GM19035 (cell line): ENCODE data around the gene CFAP410.
"Not testable (repeated sequence)": the region's sequence is repeated elsewhere in the genome, so short reads cannot be mapped to it uniquely, and the experiment has no call there.

Source experiments
- ATAC-seq: cut with Tn5 transposase; IDR thresholded peaks from one replicate; pipeline ENCODE4 v1.9.1; 2021; ENCODE audit not compliant: unreplicated experiment

CFAP410 gene

DNA sequence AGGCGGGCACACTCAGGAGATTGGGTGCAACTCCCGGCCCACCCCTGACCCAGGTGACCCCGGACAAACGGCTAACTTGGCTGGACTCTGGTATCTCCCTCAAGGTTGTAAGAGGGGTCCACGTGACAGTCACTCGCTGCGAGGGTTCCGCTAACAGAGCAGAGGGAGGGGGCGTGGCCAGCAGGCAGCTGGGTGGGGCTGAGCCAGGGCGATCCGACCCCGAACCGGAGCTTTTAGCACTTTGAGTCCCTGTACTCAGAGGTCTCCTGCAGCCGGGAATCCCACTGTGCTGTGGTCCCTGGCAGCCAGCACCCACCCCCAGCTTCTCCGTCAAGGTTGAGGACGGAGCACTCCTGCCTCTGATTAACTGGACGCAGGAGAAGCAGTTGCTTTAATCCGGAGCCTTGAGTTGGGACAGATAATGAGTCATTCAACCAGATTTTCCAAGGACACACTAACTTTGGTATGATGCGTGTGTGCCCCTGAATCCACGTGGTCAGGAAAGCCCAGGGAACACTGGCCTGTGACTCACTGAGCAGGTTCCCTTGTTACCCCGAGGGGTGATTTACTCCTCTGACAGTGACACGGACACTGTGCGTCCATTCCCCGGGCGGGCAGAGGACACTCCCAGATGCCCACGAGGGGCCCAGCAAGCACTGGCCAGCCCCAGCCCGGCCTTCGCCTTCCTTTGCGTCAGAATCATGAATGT lies 31.0 kb upstream of the CFAP410 start:
- no peak for ATAC-seq

DNA sequence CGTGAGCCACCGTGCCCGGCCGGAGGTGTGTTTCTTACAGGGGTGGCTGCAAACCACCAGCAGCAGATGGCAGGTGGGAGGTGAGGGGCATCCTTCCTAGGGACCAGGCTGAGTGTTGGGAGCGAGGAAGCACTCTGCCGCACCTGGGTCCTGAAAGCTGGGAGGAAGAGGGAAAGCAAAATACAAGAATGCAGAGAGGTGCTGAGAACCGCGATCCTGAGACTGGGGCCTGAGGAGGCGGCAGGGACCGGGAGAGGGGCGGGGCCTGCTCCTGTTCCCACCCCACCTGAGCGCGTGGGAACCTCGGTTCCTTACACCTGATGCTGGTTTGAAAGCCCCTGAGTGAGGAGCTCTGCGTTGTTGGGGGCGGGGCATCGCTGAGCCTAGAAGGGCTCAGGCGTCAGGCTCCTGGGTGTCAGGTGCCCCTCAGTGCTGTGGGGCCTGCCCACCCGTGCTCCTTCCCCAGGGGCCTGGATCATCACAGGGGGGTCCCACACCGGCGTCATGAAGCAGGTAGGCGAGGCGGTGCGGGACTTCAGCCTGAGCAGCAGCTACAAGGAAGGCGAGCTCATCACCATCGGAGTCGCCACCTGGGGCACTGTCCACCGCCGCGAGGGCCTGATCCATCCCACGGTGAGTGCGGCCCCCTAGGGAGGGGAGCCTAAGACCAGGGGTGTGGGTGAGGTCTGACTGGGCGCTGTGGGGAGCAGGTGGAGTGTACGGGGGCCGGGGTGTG lies 29.7 kb upstream of the CFAP410 start:
- no peak for ATAC-seq

DNA sequence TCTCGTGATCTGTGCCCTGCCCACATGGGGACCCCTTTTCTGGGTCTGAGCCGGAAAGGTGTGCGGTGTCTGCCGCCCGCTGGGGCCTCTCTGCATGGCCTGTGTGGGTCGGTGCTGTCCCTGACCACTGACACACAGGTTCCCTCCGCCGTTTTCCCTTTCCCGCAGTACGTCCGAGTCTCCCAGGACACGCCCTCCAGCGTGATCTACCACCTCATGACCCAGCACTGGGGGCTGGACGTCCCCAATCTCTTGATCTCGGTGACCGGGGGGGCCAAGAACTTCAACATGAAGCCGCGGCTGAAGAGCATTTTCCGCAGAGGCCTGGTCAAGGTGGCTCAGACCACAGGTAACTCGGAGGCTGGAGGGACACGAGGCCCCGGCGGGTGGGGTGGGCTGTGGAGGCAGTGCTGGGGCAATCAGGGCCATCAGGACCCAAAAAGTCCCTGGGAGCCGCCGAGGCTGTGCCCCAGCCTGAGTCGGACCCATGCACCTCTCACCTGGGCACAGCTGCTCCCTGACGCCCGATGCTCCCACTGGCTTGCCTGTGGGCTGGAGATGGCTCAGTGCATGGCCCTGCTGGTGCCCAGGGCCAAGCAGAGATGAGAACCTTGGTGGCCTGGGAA lies 27.5 kb upstream of the CFAP410 start:
- no peak for ATAC-seq

DNA sequence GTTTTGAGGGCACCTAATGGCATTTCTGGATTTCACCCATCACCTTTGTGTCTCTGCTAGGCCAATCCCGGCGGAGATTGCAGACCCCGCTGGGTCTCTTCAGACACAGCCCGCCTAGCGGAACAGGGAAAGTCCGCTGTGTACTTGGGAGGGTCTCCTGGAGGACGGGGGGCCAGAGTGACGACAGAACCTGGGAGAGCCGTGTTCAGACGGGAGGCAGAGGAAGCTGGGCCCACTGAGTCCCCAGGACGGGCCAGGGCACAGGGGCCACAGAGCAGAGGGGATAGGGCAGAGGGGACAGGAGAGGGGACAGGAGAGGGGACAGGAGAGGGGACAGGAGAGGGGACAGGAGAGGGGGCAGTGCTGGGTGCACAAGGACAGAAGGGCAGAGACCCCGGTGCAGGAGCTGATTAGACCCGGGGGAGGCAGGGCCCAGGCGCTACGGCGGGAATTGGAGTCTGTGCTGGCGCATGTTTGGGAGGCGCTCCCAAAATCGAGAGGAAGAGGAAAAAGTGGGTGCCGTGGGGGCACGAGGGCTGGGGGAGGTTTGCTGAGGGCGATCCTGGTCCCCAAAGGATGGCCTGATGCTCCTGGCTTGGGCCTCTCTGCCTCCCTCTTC lies 26.9 kb upstream of the CFAP410 start:
- no peak for ATAC-seq

DNA sequence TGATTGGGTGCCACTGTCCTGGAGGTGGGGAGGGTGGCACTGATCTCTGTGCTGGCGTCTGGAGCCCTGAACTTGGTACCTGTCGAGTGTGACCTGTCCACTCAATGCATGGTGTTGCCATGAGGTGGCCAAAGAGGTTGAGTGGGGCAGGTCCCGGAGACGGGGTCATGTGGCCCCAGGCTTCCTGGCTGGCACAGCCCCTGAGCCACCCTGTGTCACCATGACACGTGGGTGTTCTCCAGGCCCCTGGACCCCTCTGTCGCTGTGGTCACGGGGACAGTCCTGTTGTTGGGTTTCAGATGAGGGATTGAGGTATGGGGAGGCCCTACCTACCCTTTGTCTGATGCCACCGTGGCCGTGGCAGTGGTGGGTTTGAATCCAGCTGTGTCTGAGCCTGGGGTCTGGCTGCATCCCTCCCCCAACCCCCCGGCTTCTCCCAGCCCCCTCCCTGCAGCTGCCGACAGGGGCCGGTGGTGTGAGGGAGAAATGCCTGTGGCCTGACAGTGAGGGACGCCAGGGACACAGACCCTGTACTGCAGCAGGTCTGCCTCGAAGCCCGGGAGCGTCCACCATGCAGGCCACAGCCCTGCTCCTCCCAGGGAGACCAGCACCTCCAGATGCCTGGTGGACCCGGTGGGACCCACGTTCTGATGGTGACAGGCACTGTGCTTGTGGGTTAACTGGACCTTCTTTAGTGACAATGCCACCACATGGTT lies 26.2 kb upstream of the CFAP410 start:
- no peak for ATAC-seq

DNA sequence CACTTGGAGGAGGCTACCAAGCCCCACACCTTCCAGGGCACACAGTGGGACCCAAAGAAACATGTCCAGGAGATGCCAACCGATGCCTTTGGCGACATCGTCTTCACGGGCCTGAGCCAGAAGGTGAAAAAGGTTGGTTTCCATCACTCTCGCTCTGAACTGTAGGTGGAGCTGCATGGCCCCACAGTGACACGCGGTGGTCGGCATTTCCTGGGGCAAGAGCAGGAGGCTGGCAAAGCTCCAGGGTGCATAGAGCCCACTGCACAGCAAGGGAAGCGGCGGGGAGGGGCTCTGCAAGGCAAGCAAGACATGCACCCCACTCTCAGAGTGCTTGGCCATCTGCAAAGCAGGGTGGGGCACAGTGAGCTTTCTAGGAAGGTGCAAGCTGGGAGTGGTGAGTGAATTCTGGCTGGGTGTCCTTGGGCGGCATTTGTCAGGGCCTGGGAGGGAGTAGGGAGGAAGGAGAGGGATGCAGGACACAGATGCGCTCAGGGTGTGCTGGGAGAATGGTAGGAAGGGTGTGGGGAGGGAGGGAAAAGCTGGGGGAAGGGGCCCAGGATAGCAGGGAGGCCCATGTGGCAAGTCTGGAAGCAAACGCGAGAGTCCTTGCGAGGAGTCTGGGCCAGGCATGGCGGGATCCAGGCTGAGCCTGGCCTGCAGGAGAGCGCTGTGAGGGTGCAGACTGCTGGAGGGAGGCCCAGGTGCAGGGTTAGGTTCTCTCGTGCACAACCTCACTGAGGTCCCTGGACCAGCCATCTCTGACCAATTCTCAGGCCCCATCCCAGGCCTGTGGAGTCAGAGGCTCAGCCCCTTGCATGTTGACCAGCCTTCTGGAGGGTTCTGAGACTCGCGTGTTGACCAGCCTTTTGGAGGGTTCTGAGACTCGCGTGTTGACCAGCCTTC lies 25.2 kb upstream of the CFAP410 start:
- no peak for ATAC-seq

DNA sequence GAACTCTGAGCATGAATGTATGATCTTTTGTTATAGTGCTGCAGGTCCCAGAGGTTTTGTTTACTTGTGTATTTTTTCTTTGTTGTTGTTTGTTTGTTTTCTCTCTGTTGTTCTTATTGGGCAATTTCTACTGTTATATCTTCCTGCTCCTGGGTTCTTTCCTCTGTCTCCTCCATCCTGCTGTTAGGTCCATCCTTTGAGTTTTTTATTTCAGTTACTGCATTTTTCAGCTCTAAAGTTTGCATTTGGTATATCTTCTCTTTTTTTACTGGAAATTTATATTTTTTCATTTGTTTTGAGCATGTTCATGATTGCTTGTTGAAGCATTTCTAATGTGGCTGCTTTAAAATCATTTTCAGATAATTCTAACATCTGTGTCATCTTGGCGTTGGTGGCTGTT lies 24.1 kb upstream of the CFAP410 start:
- no peak for ATAC-seq

DNA sequence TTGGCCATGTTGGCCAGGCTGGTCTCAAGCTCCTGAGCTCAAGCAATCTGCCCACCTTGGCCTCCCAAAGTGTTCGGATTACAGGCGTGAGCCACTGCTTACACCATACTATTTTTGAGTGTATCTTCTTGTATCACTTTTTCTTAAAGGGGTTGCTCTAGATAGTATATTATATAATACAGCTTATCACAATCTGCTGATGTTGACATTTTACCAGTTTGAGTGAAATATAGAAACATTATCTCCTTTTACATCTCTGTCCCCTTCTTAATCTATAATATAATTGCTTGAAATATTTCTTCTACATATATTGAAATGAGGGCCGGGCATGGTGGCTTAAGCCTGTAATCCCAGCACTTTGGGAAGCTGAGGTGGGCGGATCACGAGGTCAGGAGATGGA lies 22.7 kb upstream of the CFAP410 start:
- not testable (repeated sequence) for ATAC-seq

DNA sequence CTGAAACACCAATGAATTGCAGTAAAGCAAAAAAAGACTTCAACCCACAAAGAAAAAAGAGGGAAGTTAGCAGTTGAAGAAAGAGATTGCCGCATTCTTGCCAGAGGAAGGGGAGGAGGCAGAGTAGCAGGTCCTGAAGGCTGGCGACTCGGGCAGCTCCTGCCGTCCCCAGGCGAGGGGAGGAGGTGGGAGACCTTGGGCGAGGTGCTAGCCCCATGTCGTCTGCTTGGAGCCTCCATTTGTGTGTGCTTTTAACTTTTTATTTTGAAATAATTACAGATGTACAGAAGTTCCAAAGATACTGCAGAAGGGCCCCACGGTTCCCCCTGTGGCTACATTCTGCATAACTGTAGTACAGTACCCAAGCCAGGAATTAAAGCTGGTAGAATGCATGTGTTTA lies 21.0 kb upstream of the CFAP410 start:
- ATAC-seq: no peak

DNA sequence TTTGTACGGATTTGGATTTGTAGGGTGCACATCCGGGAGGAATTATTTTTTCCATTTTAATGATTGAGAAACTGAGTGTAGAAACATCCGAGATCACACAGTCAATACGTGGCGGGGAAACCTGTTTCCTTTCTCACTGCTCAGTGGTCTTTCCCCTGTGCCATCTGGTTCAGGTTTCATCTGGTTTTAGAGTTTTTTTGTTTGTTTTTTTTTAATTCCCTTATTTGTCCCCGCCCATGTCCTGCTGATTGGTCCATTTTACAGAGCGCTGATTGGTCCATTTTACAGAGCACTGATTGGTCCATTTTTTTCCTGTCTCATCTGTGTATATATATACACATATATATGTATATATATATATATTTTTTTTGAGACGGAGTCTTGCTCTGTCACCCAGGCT lies 20.2 kb upstream of the CFAP410 start:
- ATAC-seq: no peak

DNA sequence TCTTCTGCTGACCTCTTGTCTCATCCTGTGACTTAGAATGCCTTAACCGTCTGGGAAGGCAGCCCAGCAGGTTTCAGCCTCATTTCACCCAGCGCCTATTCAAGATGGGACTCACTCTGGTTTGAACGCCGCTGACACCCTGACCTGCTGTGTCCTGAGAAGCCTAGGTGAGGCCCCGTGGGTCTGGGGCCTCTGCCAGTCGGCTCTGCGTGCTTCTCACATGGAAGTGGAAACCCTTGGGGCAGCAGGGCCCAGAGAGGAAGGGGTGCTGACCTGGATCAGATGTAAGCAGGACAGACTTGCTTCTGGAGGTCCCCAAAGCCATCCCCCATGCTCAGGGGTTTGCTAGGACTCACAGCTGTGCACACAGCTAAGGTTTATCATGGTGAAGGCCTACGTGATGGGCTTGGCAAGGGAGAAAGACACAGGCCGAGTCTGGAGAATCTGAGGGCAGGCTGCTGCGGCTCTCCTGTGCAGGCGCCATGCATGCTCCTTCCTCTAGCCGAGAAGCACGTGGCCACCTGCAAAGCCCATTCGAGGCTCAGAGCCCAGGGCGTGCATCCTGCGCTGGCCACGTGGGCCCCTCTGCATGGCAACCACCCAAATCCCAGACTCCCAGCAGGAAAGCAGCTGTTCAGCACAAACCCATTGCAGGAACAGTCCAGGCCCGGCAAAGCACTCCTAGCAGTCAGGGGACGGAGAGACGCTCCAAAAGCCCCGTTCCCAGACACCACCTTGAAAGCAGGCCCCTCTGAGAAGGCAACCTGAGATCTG lies 18.1 kb upstream of the CFAP410 start:
- no peak for ATAC-seq

DNA sequence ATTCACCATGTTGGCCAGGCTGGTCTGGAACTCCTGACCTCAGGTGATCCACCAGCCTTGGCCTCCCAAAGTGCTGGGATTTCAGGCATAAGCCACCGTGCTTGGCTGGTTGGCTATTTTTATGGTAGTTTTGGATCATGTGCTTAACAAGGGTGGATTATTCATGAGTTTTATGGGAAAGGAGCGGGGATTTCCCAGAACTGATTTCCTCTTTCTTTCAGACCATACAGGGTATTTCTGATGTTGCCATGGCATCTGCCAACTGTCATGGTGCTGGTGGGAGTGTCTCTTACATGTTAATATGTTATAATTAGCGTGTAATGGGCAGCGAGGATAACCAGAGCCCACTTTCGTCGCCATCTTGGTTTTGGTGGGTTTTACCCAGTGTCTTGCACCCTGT lies 17.4 kb upstream of the CFAP410 start:
- no peak for ATAC-seq

DNA sequence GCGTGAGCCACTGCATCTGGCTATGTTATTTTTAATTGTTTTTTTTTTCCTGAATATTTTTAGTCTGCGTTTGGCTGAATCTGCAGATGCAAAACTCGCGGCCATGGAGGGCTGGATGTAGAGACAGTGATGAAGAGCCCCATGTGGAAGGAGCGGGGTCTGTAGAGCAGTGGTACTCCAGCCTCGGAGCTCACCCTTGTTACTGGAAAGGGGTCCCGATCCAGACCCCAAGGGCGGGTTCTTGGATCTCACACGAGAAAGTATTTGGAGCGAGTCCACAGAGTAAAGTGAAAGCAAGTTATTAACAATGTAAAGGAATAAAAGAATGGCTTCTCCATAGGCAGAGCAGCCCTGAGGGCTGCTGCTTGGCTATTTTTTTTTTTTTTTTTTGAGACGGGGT lies 17.0 kb upstream of the CFAP410 start:
- no peak for ATAC-seq

DNA sequence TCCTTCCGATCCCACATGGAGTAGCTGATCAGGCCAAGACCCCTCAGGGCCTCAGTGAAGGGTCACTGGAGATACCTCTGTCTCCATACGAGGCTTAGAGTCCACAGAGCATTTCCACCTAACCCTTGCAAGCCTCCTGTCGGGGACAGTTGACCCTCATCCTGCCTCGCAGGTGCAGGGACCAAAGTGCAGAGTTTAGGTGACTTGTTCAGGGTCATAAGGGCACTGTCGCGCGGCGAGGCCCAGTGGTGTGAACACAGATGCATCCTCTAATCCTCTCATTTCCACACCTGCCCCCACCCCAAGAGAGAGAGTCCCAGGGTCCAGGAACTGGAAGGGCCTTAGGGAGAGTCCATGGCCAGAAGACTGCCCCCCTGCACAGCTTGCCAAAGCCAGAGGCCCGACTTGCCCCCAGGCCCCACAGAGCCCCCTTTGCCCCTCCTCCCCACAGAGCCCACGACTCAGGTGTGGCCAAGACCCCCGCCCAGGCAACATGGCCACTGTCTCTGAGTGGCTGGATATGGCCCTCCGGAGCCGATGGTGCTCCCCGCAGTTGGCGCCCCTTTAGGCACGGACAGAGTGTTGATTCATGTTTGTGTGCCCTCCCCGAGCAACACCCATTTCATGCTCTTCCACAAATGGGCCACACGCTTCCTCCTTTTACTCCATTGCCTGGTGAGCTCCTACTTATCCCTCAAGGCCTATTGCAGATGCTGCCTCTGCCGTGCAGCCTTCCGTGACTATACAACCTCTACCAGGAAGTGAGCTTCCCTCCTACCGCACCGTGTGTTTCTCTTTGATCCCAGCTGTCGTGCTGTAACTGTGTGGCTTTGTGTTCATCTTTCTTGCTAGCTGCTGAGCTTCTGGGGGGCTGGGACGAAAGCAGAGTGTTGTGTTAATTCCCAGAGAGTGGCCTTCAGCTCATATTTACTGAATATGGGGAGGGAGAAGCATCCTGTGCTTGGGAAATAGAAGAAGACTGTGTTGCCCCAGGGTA lies 15.9 kb upstream of the CFAP410 start:
- ATAC-seq: no peak

DNA sequence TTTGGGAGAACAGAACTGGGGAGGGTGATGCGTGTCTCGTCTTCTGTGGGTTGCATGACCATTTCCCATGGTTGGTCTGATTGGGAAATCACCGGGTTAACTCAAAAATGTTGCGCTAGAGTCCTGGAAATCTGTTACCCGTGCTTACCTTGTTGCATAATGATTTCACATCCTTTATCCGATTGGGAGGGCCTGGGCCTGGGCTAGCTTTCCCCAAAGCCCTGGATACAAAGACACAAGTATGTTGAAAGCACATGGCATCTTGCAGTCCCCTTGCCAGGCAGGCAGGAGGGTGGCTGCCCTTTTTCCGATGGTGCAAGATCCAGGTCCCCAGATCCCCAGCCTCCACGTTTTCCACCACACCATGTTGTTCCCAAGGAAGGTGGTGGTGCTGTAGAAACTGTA lies 14.8 kb upstream of the CFAP410 start:
- ATAC-seq: no peak

DNA sequence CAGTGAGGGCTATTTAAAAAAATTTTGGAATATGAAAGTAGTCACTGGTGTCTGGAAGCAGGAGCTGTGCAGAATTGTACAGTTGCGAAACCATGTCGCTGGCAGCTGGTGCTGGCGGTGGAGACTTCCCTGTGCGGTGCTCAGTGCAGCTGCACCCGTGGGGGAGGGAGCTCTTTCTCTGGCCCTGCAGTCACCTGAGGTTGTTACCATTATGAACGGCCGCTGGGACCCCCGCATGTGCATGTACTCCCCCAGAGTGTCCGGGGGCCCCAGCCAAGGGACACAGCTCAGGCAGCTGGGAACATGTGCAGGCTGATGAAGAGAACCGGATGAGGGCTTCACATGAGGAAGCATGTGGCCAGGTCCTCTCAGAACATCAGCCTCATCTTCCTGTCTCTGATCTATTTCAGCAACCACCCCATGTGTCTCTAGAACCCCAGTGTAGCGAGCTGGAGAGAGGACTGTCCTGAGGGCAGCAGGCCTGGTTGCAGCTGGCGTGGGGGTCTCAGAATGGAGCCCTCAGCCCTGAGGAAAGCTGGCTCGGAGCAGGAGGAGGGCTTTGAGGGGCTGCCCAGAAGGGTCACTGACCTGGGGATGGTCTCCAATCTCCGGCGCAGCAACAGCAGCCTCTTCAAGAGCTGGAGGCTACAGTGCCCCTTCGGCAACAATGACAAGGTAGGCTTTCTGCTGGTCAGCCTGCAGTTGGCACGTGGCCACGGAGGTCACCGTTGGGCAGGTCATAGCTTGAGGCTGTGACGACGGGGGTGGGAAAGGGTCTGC lies 14.2 kb upstream of the CFAP410 start, which contains the start of gene TRPM2:
Gene TRPM2, plus strand, starts transcription at position 431 of the 780 bp plus-strand sequence. Its CDS starts 80 bp downstream, at position 511.
- no peak for ATAC-seq

DNA sequence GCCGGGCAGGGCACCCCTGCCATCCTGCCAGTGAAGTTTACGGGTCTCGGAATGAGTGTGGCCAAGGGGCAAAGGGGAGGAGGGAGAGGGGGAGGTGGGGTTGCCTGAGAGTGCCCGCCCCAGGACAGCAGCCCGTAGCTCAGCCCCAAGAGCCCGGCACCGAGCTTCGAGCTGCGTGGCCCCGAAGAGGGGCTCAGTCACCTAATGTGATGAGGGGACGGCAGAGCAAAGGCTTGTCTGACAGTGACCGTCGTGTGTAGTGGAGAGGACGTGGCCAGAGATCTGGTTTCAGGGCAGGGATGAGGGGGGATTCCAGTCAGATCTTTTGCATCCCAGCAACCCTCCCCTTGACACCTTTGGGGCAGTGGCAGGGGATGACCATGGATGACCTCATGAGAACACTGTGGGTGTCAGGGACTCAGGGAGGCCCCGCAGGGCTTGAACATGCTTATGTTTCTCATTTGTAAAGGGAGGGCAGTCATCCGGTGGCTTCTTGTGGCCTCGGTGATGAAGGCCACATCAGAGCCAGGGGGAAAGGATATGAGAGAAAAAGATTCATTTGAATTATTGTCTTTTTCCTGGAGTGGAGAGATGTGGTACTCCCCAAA lies 13.2 kb upstream of the CFAP410 start:
- no peak for ATAC-seq
